Keratinocyte (primary cell): ENCODE results near the gene NLGN1. TPM values are rescaled to one million over a fixed set of nuclear protein-coding genes. Genes with fewer than 3 reads are reported as not detected.

ENCODE experiments used
- DNase-seq: peaks from one replicate; pipeline ENCODE4 v3.0.0-alpha.2; 2011; ENCODE audit warnings: low read depth, missing footprints, low spot score
- FAIRE-seq: peaks from 2 replicates; lab custom pipeline; 2011; peaks lifted over from hg19 to GRCh38; lab: Jason Lieb, UNC
- H2AFZ ChIP-seq: 2 replicates; pipeline ENCODE4 v1.6.0; 2012; ENCODE audit warnings: low read length, control low read depth, inconsistent platforms; ENCODE audit not compliant: control insufficient read depth
- H3K27ac ChIP-seq: 2 replicates; pipeline ENCODE4 v1.5.1; 2011; ENCODE audit warnings: low read length; ENCODE audit not compliant: control insufficient read depth, insufficient read depth
- H3K27me3 ChIP-seq: 3 replicates; pipeline ENCODE4 v1.6.0; 2011; ENCODE audit warnings: low read length; ENCODE audit not compliant: control insufficient read depth, insufficient read depth; ENCODE audit errors: extremely low read depth
- H3K36me3 ChIP-seq, 2 experiments: 2 replicates in 1 of 2; 3 replicates in 1 of 2; pipeline ENCODE4 v1.5.1; 2011; ENCODE audit warnings: low read length in 2 of 2, mild to moderate bottlenecking in 1 of 2; ENCODE audit not compliant: control insufficient read depth in 2 of 2, insufficient read depth in 2 of 2; ENCODE audit errors: extremely low read depth in 1 of 2
- H3K4me1 ChIP-seq: 3 replicates; pipeline ENCODE4 v1.5.1; 2011; ENCODE audit warnings: low read length; ENCODE audit not compliant: control insufficient read depth, insufficient read depth; ENCODE audit errors: extremely low read depth
- H3K4me2 ChIP-seq: 3 replicates; pipeline ENCODE4 v1.6.0; 2011; ENCODE audit warnings: low read depth, low read length; ENCODE audit not compliant: control insufficient read depth, insufficient read depth; ENCODE audit errors: extremely low read depth
- H3K4me3 ChIP-seq, 3 experiments: fragments of 200-600 bp in 1 of 3; sonication (generic) in 1 of 3; 2 replicates in 2 of 3; 3 replicates in 1 of 3; pipeline ENCODE4 v1.5.1; 2011 to 2016; ENCODE audit warnings: low read length in 3 of 3, mild to moderate bottlenecking in 3 of 3, control low read depth in 2 of 3, inconsistent platforms in 1 of 3, low read depth in 1 of 3, mixed read lengths in 1 of 3, mixed run types in 1 of 3, moderate library complexity in 1 of 3; ENCODE audit not compliant: control insufficient read depth in 2 of 3, insufficient read depth in 2 of 3; ENCODE audit errors: extremely low read depth in 1 of 3
- H3K79me2 ChIP-seq: 2 replicates; pipeline ENCODE4 v1.6.0; 2012; ENCODE audit warnings: low read length; ENCODE audit not compliant: control insufficient read depth, insufficient read depth
- H3K9ac ChIP-seq: 3 replicates; pipeline ENCODE4 v1.6.0; 2011; ENCODE audit warnings: low read length; ENCODE audit not compliant: control insufficient read depth, insufficient read depth; ENCODE audit errors: extremely low read depth
- H3K9me1 ChIP-seq: 3 replicates; pipeline ENCODE4 v1.6.0; 2011; ENCODE audit warnings: low read length; ENCODE audit not compliant: control insufficient read depth, insufficient read depth; ENCODE audit errors: extremely low read depth
- H3K9me3 ChIP-seq: 2 replicates; pipeline ENCODE4 v1.5.1; 2012; ENCODE audit warnings: low read depth, low read length; ENCODE audit not compliant: control insufficient read depth
- H4K20me1 ChIP-seq: 3 replicates; pipeline ENCODE4 v1.6.0; 2011; ENCODE audit warnings: low read length; ENCODE audit not compliant: control insufficient read depth, insufficient read depth; ENCODE audit errors: extremely low read depth
- CTCF ChIP-seq, 3 experiments: IDR thresholded peaks in 1 of 3; conservative IDR thresholded peaks in 1 of 3; optimal IDR thresholded peaks in 1 of 3; 2 replicates in 2 of 3; 3 replicates in 1 of 3; pipeline versions ENCODE3 to v1.5.1; 2011; ENCODE audit warnings: low read length in 3 of 3, mild to moderate bottlenecking in 3 of 3, moderate library complexity in 2 of 3, control low read depth in 1 of 3, inconsistent platforms in 1 of 3; ENCODE audit not compliant: insufficient read depth in 2 of 3; ENCODE audit errors: extremely low read depth in 1 of 3
- EZH2 ChIP-seq: IDR thresholded peaks from one replicate; pipeline ENCODE4 v1.6.1; 2012; ENCODE audit warnings: inconsistent platforms, mild to moderate bottlenecking, low read length, moderate library complexity
- dilution Hi-C: fragments of 300-500 bp; cut with MboI; formaldehyde crosslinking; loops from one replicate; pipeline ENCODE4 v1.7.0; 2020; ENCODE audit warnings: low sequenced_read_pairs; ENCODE audit not compliant: extremely low pct_ligation_motif_present
- polyA plus RNA-seq, 5 experiments: library from polyadenylated mRNA; depleted of rRNA in 3 of 5; stranded (reverse) in 3 of 5; stranded (forward) in 1 of 5; unstranded in 1 of 5; fragments of >200 nt; gene quantifications; 1 replicate in 1 of 5; 2 replicates in 3 of 5; 3 replicates in 1 of 5; pipeline versions ENCODE4 v1.2.1 to v1.2.3, GENCODE V29; 2011 to 2012; ENCODE audit warnings: missing spikeins in 2 of 5, low read depth in 1 of 5, low replicate concordance in 1 of 5

Gene NLGN1
- polyA plus RNA-seq, 1 donor (not counting 4 experiments of a cell fraction or from before 2014, with no cell fraction given) = not detected

- H3K9ac ChIP-seq = no peak overlapping the region
- no peaks in the 10 kb centered on the region for H3K27me3 ChIP-seq
- H3K4me2 ChIP-seq = no peak overlapping the region
- H2AFZ ChIP-seq = no peak overlapping the region
- H3K9me3 ChIP-seq = no peaks in the 10 kb centered on the region
- H3K27ac ChIP-seq = no peak overlapping the region
- FAIRE-seq (no peak), DNase-seq (no peak)
- H3K4me1 ChIP-seq = no peaks in the 10 kb centered on the region
- no peaks in the 10 kb centered on the region for H3K9me1 ChIP-seq
- H4K20me1 ChIP-seq = no peaks in the 10 kb centered on the region
- H3K79me2 ChIP-seq = no peaks in the 10 kb centered on the region
- no peak overlapping the region for H3K4me3 ChIP-seq
- TF ChIP-seq CTCF (optimal IDR thresholded peaks at IDR 0.05 in 1 of 3, IDR thresholded peaks at IDR 0.05 in 1 of 3, conservative IDR thresholded peaks at IDR 0.05 in 1 of 3; ENCODE audit: extremely low read depth in 1 of 3, insufficient read depth in 2 of 3, low read length in 3 of 3) (no peak), EZH2 (no peak)
- dilution Hi-C loops = no loop called here
- no peaks in the 10 kb centered on the region for H3K36me3 ChIP-seq
These were observed 622.6 kb downstream of the NLGN1 start for GRCh38 chr3:174020156-174020555.

- no peak for DNase-seq
- FAIRE-seq = no peak
- Histone ChIP-seq H3K36me3 (no peaks in the 10 kb centered on the region), H3K27me3 (no peaks in the 10 kb centered on the region), H3K4me2 (no peak overlapping the region), H3K9ac (no peak overlapping the region), H4K20me1 (no peaks in the 10 kb centered on the region), H2AFZ (no peak overlapping the region), H3K4me3 (no peak overlapping the region), H3K27ac (no peak overlapping the region), H3K79me2 (no peaks in the 10 kb centered on the region), H3K9me1 (no peaks in the 10 kb centered on the region), H3K4me1 (no peaks in the 10 kb centered on the region), H3K9me3 (no peaks in the 10 kb centered on the region)
- TF ChIP-seq EZH2 (no peak), CTCF (optimal IDR thresholded peaks at IDR 0.05 in 1 of 3, IDR thresholded peaks at IDR 0.05 in 1 of 3, conservative IDR thresholded peaks at IDR 0.05 in 1 of 3; ENCODE audit: extremely low read depth in 1 of 3, insufficient read depth in 2 of 3, low read length in 3 of 3) (no peak)
- dilution Hi-C loops = no loop called here
These were observed 625.9 kb downstream of the NLGN1 start for GRCh38 chr3:174023421-174023820.
